GM18870 (cell line): ENCODE measurements around the gene SUFU.
"Not testable (repeated sequence)": the region's sequence is repeated elsewhere in the genome, so short reads cannot be mapped to it uniquely, and the experiment has no call there.

Experiments used
- ATAC-seq: cut with Tn5 transposase; IDR thresholded peaks from one replicate; pipeline ENCODE4 v1.9.1; 2021; ENCODE audit warnings: moderate library complexity; ENCODE audit not compliant: unreplicated experiment

Gene SUFU

DNA sequence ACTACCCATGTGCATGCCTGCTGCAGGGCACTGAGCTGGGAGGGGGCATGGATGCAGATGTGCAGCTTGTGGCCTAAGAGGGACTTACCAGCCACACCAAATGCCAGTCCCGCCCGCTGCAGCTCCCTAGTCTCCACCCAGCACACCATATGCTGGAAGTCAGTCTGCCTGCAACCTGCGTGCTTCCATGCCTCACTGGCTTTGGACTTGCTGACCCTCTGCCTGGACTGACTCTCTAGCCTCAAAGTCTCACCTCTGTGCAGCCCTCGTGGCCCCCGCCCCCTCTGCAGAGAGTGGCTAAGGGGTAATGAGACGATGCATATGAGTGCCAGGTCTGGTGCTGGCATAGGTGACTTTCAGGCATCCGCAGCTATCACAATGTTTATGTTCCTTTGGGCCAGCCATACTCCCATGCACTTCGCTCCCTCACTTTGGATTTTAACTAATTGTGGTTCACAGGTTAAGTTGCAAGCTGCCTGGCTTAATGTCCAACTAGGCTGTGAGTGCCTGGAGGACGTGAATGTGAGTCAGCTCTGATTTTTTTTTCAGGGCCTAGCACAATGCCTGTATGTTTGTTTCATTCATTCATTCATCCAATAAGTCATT, 162.2 kb downstream of the SUFU start:
- no peak for ATAC-seq

DNA sequence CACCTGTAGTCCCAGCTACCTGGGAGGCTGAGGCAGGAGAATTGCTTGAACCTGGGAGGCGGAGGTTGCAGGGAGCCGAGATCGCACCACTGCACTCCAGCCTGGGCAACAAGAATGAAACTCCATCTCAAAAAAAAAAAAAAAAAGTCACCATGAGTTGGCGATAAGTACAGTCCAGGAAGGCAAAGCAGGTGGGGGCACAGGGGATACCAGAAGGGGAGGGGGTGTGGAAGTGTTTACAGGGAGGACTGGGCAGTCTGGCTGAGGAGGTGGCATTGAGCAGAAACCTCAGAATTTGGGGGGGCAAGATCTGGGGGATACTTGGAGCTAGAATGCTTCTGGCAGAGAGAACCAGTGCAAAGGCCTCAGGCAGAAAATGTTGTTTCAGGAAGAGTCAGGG, 163.6 kb downstream of the SUFU start:
- ATAC-seq, result not testable (repeated sequence)

DNA sequence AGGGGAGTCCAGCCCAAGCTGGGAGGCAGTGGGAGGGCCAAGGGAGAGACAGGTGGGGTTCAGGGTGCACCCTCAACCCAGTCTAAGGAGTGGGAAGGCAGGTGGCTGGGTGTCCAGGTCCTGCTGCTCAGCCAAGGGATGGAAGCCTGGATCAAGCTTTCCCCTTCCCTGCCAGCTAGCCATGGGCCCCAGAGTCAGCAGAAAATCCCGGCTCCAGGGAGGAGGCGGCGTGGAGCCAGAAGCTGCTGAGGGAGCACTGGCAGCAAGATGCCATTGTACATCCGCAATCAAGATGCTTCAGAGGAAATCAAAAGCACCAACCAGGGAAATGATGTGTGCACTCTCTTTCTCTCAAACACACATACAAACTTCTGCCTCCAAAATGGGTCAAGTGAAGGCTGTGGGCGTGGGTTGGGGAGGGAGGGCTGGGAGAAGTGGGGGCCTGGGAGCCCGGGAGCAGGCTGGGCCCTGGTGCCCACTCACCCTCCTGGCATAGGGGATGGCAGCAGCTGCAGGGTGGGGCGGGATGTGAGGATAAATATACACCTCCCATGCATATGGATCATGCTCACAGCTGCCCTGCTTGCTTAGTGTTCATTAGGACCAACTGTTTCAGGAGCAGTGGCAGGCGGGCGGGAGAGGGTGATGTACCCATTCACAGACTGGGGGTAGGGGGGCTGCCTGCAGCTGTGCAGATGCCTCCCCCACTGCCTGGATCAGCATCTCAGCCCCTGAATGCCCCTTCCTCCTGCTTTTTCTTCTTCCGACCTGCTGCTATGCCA, 164.7 kb downstream of the SUFU start:
- ATAC-seq, result no peak

DNA sequence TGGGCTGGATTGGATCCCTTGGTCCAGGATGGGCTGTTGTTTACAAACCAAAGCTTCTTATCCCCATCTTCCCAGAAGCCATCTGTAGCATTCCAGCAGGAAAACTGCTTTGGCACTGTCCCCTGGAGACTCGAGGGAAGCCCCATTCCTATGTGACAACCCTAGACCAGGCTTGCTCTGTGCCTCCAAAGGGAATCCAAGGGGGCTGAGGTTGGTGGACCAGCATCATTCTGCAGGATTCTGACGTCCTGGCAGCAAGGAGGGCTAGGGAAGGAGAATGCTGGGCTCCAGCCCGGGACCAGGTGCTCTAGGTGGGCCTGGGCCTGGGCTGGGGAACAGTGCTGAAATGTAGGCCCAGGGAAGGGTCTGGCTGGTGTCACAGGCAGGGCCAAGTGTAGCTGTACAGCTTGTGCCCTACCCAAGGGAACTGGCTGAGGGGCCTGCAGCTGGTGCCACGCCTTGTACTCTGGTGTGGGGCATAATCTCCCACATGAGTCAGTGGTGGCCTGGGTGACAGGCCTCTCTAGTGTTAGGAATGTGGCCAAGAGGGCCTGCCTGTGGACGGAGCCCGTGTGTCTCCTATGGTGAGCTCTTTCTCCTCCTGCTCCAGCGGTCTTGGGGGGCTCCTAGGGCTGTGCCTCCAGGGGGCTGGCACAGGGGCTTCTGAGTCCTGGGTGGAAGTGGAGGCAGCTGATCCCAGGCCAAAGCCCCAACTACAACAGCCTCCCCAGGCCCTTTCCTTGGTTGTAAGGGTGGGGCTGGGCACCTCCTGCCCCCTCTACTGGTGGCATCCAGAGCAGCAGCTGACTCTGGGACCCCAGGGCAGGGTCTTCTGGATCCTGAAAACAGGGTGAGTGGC, 165.7 kb downstream of the SUFU start:
- no peak for ATAC-seq

DNA sequence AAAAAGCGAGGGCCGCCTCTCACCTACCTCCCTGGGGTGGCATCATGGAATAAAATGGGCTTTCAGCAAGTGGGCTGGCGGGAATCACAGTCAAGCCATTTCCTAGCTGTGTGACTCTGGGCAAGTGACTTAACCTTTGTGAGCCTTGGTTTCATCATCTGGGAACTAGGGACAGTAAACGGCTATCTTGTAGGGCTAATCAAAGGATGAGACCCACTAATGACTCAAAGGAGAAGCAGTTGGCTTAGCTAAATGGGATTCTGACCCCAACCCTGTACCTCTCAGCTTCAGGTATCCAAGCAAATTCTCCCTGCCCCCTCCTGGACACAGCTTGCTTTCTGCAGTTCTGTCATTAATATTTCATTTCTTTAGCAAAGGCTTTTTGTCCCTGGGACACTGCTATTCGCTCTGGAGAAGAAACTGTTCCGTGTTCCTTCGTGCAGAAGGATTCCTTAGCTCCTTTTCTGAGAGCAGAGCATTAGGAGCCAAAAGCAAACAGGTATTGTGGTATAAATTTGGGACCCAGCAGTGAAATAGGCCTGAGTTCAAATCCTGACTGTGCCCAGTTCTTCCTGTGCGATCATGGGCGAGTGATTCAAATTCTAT, 166.4 kb downstream of the SUFU start:
- ATAC-seq, result no peak

DNA sequence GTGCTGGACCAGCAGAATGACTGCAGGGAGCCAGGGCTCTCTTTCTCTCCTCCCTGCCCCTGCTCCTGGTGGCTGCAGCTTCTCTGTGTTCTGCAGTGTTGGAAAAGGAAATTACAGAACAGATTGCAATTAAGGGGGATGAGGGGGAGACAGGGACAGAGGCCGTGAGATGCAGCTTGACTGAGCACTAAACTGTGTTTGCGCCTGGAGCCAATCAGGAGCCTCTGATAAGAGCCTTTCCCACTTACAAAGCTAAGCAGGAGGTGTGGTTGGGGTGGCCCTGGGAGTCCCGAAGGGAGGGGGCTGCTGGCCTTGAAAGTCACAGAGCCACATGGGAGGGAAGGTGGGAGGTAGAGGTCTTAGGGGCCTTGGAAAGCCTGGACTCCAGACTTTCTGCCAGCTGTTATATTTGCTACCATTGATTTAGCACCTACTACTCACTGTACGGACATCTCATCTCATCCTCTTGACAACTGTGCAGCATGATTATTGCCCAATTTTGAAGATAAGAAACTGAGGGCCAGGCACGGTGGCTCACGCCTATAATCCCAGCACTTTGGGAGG, 167.2 kb downstream of the SUFU start:
- ATAC-seq, result no peak

DNA sequence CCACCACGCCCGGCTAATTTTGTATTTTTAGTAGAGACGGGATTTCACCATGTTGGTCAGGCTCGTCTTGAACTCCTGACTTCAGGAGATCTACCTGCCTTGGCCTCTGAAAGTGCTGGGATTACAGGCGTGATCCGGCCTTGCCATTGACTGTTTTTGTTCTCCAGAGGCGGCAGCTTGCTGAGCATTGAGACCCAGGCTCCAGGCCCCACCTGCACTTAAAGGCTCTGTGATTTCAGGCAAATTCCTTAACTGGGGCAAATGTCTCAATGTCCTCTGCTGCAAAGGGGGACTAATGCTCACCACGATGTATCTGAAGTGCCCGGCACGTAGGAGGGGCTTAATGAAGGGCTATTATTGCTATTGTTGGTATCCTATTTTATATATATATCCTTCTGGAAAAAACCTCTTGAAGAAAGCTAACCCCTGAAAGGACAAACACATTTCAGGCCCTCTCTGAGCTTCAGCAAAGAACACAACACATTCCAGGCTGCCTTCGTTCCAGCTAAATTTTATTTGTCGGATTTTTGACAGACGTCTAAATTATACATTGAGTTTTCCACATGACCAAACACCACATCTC, 169.6 kb downstream of the SUFU start:
- no peak for ATAC-seq

DNA sequence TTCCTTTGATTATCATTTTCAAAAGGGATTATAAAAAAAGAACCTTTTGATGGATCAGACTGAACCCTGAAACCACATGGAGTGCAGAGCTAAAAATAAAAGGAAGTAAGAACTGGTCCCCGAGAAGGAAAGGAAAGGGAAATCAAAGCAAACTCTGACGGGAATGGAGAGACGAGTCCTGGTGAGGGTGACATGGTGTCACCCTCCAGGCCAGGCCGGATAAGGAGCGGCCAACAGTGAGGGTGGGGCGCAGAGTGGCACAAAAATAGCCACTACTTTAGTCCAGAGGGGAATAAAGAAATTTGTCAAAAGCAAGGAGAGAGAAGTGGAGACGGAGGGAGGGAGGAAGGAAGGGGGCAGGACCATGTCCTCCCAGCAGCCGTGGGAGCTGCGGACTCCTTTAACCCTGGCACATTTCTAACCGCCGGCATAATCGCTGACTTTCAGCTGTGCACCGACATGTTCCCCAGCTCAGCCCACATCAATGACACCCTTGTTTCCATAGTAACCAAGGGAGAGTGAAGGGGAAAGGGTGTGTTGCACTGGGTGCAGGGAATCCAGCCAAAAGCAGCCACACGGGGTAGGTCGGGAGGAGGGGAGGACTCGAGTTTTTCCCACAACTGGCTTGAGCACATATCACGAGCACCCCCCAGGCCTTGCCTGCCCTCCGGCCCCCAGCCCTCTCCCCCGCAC, 170.2 kb downstream of the SUFU start:
- ATAC-seq, result no peak

DNA sequence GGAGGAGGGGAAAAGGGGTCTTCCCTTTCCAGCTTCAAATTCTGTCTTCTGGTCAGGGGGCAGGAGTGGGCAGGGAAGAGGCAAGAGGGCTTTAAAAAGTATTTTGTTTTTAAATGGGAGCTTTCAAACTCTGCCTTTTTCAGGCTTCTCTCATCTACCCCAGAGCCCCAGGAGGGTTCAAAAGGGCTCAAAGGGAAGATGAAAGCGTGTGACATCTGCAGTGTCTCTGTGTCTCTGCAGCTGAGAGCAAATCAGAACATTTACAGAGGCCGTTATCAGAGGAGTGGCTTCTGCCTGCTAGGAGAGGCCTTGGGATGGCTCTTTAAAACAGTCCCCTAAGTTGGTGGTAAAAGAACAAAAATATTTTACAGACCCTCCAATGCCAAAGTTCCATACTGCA, 170.8 kb downstream of the SUFU start:
- no peak for ATAC-seq

DNA sequence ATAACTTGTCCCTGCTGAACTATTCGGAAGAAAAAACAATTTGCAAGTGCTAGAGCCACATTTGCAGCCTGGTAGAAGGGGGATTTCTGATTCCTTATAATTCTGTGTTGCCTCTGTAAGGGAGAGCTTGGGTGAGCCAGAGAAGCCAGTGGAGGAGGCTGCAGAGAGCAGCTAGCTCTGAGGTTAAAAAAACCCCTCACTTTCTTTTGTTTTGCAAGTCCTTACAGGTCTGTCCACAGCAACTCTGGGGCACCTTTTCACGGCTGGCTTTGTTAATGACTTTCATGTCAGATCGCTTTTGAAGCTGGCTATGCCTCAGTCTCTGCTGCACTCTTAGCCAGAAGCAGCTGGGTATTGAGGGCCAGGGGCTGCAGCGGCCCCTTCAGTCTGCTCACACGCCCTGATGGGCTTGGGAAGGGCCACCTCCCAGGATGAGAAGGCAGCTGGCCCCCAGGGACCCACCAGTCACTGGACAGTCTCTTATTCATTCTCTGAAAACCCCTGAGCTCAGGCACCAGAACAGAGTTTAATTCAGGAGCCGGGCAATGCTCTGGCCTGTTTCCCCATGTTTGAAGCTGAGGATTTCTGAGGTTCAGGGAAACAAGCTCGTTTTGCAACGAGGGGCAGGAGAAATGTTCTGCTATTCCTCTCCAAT, 171.4 kb downstream of the SUFU start:
- ATAC-seq, result no peak

DNA sequence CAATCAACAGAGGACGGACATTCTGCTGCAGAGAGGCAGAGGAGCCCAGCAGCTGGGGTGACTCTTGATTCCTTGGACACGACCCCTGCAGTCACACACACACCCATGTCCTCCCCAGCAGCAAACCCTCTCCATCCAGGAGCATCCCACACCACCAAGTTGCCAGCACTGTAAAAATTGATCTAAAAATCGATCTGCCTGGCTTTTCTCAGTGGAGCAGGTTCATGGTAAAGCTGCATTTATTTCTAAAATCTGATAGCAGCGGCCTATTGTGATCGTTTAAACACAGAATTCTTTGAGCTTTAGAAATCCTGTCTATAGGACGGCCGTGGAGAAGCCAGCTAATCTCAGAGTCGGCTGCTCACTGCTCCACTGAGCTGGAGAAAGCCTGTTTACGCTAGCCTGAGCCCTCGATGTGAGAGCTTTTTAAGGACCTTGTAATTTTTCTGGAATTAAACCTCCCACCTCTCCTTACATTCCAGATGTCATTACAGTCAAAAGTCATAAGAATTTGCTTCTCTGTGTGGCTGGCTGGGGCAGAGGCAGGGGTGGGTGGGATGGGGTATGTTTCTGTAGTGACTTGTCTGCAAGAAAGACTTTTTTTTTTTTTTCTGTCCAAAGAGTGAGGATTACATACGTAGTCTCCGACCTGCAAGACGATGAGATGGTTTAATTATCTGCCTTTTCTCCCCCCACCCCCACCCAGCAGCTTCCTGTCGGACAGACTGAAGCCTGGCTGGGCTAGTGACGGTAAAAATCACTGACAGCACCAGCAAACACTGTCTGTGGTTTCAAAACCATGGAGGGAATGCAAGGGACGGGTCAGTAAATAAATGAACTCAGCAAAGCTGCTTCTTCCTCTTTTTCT, 172.1 kb downstream of the SUFU start:
- ATAC-seq, result no peak

DNA sequence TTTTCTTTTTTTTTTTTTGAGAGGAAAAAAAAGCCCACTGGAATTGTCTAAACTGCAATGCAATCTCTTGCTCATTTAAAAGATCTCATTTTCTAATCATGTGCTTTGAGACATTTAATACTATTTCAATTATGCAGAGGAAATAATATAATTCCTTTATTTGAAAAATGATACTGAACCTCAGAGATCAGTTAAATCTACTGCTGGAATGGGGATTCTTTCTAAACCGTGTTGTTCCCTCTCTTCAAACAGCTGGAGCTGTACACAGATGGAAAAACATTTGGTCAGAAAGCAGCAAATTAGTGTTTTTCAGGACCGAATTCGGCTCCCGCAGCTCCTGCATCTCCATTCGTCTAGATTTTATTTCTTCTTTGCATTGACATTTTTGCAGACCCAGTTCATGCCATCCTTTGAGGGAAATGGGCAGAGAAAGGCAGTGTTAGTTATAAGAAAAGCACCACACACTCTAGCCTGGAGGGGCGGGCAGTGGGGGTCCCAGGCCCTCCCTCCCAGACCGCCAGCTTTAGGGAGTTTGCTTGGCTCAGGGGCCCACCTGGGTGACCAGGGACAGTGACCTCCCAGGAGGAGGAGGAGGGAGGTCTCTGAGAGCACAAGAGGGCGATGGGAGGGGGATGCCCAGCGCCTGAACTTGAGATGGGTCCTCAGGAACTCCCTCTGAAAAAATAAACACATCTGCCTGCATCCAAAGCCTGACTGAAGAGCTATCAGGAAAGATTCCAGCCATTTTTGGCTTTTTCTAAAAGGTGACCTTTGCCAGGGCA, 173.0 kb downstream of the SUFU start:
- ATAC-seq, result no peak

DNA sequence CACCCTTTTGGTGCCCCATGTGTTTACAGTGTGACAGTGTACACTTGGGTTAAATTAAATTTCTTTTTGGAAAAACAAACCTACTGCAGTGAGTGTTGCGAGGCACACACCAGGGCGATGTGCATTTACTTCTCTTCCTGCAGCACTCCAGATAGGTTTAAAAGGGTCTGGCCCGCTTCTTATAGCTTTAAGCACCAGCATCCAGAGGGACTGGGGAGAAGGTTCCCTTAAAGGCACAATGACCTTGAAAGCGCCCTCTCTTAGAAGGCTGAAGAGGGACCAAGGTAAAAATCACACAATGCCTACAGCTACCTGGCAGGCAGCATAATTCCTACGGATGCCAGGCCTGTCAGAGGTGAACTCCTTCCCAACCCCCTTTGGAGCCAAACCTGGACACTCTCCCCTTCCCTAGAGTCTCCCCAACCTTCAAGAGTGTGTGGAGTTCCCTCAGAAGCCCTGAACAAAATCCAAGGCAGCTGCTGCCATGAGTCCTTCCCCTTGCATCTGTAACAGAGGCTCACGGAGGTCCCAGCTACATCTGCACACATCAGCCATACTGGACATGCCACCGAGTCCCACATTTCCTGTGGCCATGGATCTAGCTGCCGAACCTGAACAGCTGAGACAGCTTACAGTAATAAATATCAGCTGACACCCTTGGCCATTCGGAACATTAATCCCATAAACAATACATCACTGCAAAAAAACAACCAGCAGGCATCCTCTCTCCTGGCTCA, 173.7 kb downstream of the SUFU start:
- ATAC-seq, result no peak

DNA sequence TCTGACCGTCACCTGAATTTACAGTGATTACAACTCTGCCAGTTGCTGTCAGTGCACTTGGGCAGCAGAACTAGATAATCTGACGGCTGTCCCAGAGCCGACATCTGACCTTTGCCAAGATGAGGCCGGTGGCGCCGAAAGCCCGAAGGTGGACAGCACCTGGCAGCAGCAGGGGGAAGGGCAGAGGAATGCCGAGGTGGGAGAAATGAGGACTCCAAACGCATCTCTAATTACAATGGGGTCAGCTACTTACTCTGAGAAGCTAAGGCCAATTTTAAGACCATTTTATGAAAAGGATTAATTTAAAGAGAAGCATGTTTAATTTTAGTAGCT, 174.3 kb downstream of the SUFU start:
- ATAC-seq, result no peak

DNA sequence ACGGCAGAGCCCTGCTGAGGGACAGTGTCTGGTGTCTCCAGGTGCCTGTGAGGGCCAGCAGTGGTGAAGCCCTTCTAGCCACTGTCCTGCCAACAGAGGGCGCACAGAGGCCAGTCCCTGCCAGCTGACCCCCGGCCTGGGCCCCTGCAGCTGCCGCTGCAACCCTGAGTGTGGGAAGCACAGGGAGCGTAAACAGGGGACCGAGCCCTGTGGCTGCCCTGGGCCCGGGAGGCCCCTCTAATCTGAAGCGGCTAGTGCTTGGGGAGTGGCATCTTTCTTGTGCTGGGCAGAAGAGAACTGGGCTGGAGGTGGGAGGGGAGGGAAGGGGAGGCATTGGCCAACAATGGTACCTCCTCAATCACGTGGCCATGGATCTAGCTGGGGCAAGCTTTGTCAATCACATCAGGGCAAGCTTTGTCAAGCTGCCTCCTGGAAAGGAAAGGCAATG, 175.1 kb downstream of the SUFU start:
- no peak for ATAC-seq

DNA sequence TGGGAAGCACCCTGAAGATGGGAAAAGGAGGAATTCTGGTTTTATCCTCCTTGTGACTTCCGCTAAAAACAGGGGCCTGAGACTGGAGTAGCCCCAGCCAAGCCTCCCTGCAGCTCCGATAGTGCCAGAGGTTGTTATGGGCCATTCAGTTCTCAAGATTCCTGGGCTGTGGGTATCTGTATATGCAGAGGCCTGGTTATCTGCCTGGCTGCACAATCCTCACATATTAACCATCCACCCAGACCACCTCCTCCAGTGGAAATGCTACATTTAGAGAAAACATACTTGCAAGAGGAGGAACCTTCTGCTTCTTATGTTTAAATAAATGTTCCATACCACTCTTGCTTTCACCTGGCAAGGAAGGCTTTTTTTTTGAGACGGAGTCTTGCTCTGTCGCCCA, 175.8 kb downstream of the SUFU start:
- ATAC-seq, result no peak

DNA sequence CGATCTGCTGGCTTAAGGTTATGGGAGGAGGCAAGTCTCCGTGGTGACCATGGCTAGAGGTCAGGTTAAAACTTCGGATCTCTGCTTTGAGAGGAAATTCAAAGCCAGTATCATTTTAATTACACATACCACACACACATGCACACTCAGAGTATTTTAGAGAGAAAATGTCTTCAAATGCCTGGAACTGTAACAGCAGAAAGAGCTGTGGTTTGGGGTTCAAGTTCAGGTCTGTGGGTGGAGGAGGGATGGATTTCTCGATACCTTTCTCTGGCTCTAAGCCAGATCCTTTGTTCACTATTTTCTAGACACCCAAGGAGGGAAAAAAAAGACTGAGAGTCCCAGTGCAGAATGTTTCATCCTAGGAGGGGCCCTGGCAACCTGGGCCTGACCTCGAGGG, 177.9 kb downstream of the SUFU start:
- no peak for ATAC-seq
